Vagina (tissue), 2 donors: ENCODE results near the gene RASGRP2.

Experiments
- POLR2AphosphoS5 ChIP-seq, 2 donors: sonication (generic); formaldehyde crosslinking; IDR thresholded peaks; one replicate each; pipeline ENCODE4 v1.9.0; 2017; ENCODE audit warnings: antibody characterized with exemption in 2 of 2, mild to moderate bottlenecking in 2 of 2, low read depth in 1 of 2; ENCODE audit not compliant: insufficient read depth in 1 of 2
- TF ChIP-seq, protein P1 (sequence below), 3 experiments: fragments of 450-650 bp in 2 of 3; fragments of 200-600 bp in 1 of 3; sonication (generic) in 1 of 3; IDR thresholded peaks; one replicate each; pipeline ENCODE4 v1.5.1; 2017 to 2019; ENCODE audit warnings: antibody characterized with exemption in 3 of 3, mild to moderate bottlenecking in 2 of 3, moderate library complexity in 2 of 3

DNA sequence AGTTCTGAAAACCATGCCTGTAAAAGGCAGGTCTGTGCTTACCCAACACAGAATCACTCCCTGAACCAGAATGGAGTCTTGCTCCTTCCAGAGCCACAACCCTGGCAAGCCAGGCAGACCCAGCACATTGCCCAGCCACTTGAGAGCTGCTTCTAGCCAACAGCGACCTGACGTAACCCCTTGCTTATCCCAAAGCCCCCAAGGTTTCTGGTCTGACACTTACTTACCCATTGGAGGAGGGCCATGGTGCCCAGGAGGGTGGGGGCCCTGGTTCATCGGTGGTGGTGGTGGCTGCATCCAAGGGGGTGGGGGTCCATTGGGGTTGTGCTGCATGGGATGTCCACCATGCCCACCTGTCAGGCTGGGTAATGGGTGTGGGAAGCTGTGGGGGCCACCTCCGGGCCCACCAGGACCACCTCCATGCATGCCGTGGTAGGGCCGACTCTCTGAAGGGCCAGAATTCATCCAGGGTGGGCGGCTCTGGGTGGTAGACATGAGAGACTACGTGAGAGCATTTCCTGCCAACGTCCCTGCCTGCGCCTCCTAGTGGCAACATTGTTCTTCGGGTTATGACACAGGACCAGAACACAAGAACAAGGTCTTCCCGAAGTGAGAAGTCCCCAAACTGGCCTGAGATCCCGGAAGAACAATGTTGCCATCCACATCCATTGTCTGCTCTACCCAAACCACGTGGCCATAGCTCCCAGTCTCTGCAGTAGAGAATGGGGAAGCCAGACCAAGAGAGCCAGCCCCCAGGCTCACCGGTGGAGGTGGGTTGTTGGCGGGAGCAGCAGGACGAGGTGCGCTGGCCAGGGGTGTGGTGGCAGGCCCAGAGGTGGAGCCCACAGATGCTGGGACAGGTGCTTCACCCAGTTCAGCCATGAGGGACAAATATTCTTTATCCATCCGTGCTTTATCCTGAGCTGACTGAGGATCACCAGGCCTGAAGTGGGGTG, 23.7 kb upstream of the RASGRP2 start:
- TF ChIP-seq, protein P1, sequence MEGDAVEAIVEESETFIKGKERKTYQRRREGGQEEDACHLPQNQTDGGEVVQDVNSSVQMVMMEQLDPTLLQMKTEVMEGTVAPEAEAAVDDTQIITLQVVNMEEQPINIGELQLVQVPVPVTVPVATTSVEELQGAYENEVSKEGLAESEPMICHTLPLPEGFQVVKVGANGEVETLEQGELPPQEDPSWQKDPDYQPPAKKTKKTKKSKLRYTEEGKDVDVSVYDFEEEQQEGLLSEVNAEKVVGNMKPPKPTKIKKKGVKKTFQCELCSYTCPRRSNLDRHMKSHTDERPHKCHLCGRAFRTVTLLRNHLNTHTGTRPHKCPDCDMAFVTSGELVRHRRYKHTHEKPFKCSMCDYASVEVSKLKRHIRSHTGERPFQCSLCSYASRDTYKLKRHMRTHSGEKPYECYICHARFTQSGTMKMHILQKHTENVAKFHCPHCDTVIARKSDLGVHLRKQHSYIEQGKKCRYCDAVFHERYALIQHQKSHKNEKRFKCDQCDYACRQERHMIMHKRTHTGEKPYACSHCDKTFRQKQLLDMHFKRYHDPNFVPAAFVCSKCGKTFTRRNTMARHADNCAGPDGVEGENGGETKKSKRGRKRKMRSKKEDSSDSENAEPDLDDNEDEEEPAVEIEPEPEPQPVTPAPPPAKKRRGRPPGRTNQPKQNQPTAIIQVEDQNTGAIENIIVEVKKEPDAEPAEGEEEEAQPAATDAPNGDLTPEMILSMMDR (IDR thresholded peaks at IDR 0.05): peak; percentile 39 to 45 (median 40)
- no peak for TF ChIP-seq POLR2AphosphoS5 (IDR thresholded peaks at IDR 0.05; ENCODE audit: insufficient read depth in 1 of 2, low read depth in 1 of 2)
